Trophoblast cell (in vitro differentiated cells and primary cell): ENCODE measurements around the gene MDK.
A peak's percentile ranks its signal among the peaks of the same experiment; 100 is the strongest.

Source experiments
- DNase-seq, 2 donors: peaks; one replicate each; pipeline ENCODE4 v3.0.0-alpha.2; 2016
- H2AFZ ChIP-seq: 2 replicates; pipeline ENCODE4 v1.6.1; 2013; ENCODE audit warnings: low read length, moderate library complexity, mild to moderate bottlenecking; ENCODE audit not compliant: insufficient read depth, poor library complexity
- H2AK5ac ChIP-seq: 2 replicates; pipeline ENCODE4 v1.6.1; 2013; ENCODE audit warnings: mild to moderate bottlenecking, low read length
- H2BK120ac ChIP-seq: 2 replicates; pipeline ENCODE4 v1.6.1; 2013; ENCODE audit warnings: low read length, mild to moderate bottlenecking, moderate library complexity; ENCODE audit not compliant: insufficient read depth, poor library complexity
- H2BK12ac ChIP-seq: 2 replicates; pipeline ENCODE4 v1.6.1; 2013; ENCODE audit warnings: mild to moderate bottlenecking, low read length, moderate library complexity
- H2BK5ac ChIP-seq: 2 replicates; pipeline ENCODE4 v1.6.1; 2013; ENCODE audit warnings: low read length, low read depth, moderate library complexity, mild to moderate bottlenecking; ENCODE audit not compliant: poor library complexity
- H3K14ac ChIP-seq: 2 replicates; pipeline ENCODE4 v1.6.1; 2013; ENCODE audit warnings: mild to moderate bottlenecking, low read length
- H3K18ac ChIP-seq: 2 replicates; pipeline ENCODE4 v1.6.1; 2013; ENCODE audit warnings: mild to moderate bottlenecking, low read length
- H3K23ac ChIP-seq: 2 replicates; pipeline ENCODE4 v1.6.1; 2013; ENCODE audit warnings: low read length
- H3K27ac ChIP-seq: 2 replicates; pipeline ENCODE4 v1.5.1; 2013; ENCODE audit warnings: low read depth, mild to moderate bottlenecking, inconsistent platforms, low read length, moderate library complexity
- H3K27me3 ChIP-seq: 2 replicates; pipeline ENCODE4 v1.6.1; 2013; ENCODE audit warnings: inconsistent platforms, mild to moderate bottlenecking, low read length, moderate library complexity; ENCODE audit not compliant: insufficient read depth
- H3K36me3 ChIP-seq, 2 experiments: 1 replicate in 1 of 2; 2 replicates in 1 of 2; pipeline ENCODE4 v1.6.1; 2013; ENCODE audit warnings: low read length in 2 of 2, mild to moderate bottlenecking in 2 of 2, moderate library complexity in 1 of 2; ENCODE audit not compliant: insufficient read depth in 2 of 2, control insufficient read depth in 1 of 2
- H3K4ac ChIP-seq: 2 replicates; pipeline ENCODE4 v1.6.1; 2013; ENCODE audit warnings: low read depth, mild to moderate bottlenecking, low read length, moderate library complexity
- H3K4me1 ChIP-seq, 2 experiments: 1 replicate in 1 of 2; 2 replicates in 1 of 2; pipeline ENCODE4 v1.6.1; 2013; ENCODE audit warnings: low read length in 2 of 2, mild to moderate bottlenecking in 2 of 2, moderate library complexity in 1 of 2; ENCODE audit not compliant: insufficient read depth in 2 of 2, control insufficient read depth in 1 of 2
- H3K4me2 ChIP-seq: 2 replicates; pipeline ENCODE4 v1.6.1; 2013; ENCODE audit warnings: inconsistent platforms, mild to moderate bottlenecking, low read length, moderate library complexity
- H3K4me3 ChIP-seq: 2 replicates; pipeline ENCODE4 v1.5.1; 2013; ENCODE audit warnings: mild to moderate bottlenecking, low read depth, low read length, inconsistent platforms
- H3K79me1 ChIP-seq: one replicate; pipeline ENCODE4 v1.6.1; 2013; ENCODE audit warnings: low read length
- H3K79me2 ChIP-seq: 2 replicates; pipeline ENCODE4 v1.6.1; 2013; ENCODE audit warnings: low read length, mild to moderate bottlenecking; ENCODE audit not compliant: control insufficient read depth, insufficient read depth, poor library complexity
- H3K9ac ChIP-seq: 2 replicates; pipeline ENCODE4 v1.6.1; 2013; ENCODE audit warnings: mild to moderate bottlenecking, low read length
- H3K9me3 ChIP-seq: 2 replicates; pipeline ENCODE4 v1.6.1; 2013; ENCODE audit warnings: low read depth, mild to moderate bottlenecking, control low read depth, inconsistent platforms, low read length; ENCODE audit not compliant: insufficient read depth
- H4K12ac ChIP-seq: 2 replicates; pipeline ENCODE4 v1.6.1; 2013; ENCODE audit warnings: low read depth, mild to moderate bottlenecking, low read length, moderate library complexity
- H4K8ac ChIP-seq: 2 replicates; pipeline ENCODE4 v1.6.1; 2013; ENCODE audit warnings: low read depth, mild to moderate bottlenecking, low read length, moderate library complexity
- H4K91ac ChIP-seq: one replicate; pipeline ENCODE4 v1.6.1; 2013; ENCODE audit warnings: low read depth, mild to moderate bottlenecking, low read length, moderate library complexity
- WGBS: extraction: QIAGEN DNeasy Blood & Tissue Kit; methylation state at CpG from one replicate; pipeline ENCODE4 v1.1.7; 2013; ENCODE audit warnings: missing lambda C conversion rate; ENCODE audit not compliant: insufficient read length, insufficient coverage; ENCODE audit errors: extremely low coverage; 5-methylcytosine and 5-hydroxymethylcytosine counted together

Gene MDK

DNA sequence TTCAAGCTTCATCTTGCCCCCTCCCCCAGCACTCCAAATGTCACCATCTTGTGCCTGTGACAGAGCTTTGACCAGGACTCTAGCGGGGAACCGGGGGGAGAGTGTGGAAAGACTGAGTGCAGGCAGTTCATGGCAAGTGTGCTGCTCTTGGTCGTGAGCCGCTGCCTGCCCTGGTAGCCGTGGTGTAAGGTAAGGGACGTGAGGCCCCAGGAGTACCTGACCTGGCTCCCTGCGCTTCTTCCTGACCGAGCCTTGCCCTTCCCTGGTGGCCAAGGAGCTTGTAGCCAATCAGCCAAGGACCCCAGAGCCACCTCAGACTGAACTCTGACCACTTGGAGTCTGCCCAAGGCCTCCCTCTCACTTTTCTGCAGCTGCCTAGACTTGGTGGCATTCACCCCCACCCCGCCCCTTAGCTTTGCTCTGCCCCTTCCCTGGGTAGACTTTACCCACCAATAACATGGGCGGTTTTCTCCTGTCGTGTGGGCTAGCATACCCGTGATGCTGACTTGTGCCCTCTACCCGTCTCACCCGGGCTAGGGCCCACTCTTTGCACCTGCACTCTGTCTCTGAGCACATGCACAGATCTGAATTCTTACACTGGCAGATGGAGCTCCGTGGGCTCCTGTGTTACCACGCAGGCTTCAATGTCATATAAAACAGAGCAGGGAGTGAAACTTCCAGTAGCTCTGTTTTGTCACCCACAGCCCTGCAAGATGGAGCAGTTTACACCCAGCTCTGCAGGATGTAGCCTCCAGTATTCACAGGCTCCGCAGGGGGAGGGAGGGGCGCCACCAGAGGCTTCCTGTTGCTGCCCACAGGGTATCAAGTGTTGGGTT, 32.7 kb upstream of the MDK start:
- Histone ChIP-seq H4K91ac (no peak overlapping the region), H2AK5ac (peak overlapping the region; percentile 27), H3K4me3 (no peak overlapping the region), H3K14ac (no peak overlapping the region), H2BK12ac (peak overlapping the region; percentile 33), H3K79me2 (peaks cover 22% of the 10 kb centered on the region), H3K4ac (peak overlapping the region; percentile 31), H3K23ac (peak overlapping the region; percentile 24), H3K9me3 (peaks cover 2% of the 10 kb centered on the region), H4K8ac (no peak overlapping the region), H3K4me1 (peaks cover 34 to 39% of the 10 kb centered on the region in 2 experiments), H2BK120ac (no peak overlapping the region), H2AFZ (no peak overlapping the region), H3K27me3 (no peaks in the 10 kb centered on the region), H3K4me2 (peak overlapping the region; percentile 88), H3K79me1 (peaks cover 23% of the 10 kb centered on the region), H3K18ac (peak overlapping the region; percentile 37), H3K9ac (no peak overlapping the region), H2BK5ac (no peak overlapping the region), H3K36me3 (peaks cover 2 to 6% of the 10 kb centered on the region in 2 experiments), H3K27ac (no peak overlapping the region), H4K12ac (no peak overlapping the region)
- no CpG with 5 or more reads among the region's 18 CpGs for WGBS
- DNase-seq, result no peak

DNA sequence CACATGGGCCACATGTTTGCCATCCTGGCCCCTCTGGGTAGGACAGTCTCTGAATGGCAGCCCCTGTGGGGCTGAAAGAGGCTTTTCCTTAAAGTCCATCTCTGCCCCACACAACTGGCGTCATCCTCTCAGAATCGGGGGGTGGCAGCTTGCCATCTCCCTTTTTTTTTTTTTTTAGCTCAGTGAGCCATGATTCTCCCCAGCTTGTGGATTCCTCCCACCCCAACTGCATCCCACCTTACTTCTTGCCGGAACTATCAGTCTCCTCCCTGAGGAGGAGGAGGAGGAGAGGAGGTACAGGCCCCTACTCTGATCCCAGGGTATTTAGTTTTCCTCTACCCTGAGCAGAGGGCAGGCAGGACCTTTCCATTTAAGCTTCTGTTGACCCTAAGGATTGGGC, 30.8 kb upstream of the MDK start:
- H3K79me1 ChIP-seq, result peaks cover 10% of the 10 kb centered on the region
- H4K8ac ChIP-seq, result no peak overlapping the region
- no peak overlapping the region for H2BK12ac ChIP-seq
- H3K79me2 ChIP-seq, result peaks cover 20% of the 10 kb centered on the region
- H3K23ac ChIP-seq, result no peak overlapping the region
- no peak overlapping the region for H3K14ac ChIP-seq
- WGBS, result no CpG with 5 or more reads among the region's 3 CpGs
- no peak overlapping the region for H2BK5ac ChIP-seq
- peaks cover 4 to 7% of the 10 kb centered on the region in 2 experiments for H3K36me3 ChIP-seq
- no peak for DNase-seq
- no peak overlapping the region for H3K4me2 ChIP-seq
- no peaks in the 10 kb centered on the region for H3K27me3 ChIP-seq
- peak overlapping the region; percentile 19 for H3K18ac ChIP-seq
- H3K4me3 ChIP-seq, result no peak overlapping the region
- no peak overlapping the region for H2AK5ac ChIP-seq
- peak overlapping the region; percentile 23 for H3K4ac ChIP-seq
- H3K4me1 ChIP-seq, result peaks cover 23 to 26% of the 10 kb centered on the region in 2 experiments
- H4K91ac ChIP-seq, result no peak overlapping the region
- no peak overlapping the region for H4K12ac ChIP-seq
- no peak overlapping the region for H2BK120ac ChIP-seq
- no peak overlapping the region for H3K27ac ChIP-seq
- peaks cover 2% of the 10 kb centered on the region for H3K9me3 ChIP-seq
- no peak overlapping the region for H2AFZ ChIP-seq
- no peak overlapping the region for H3K9ac ChIP-seq

GRCh38 chr11:46351148-46351547, 30.3 kb upstream of the MDK start:
- H2BK120ac ChIP-seq, result no peak overlapping the region
- no peak overlapping the region for H4K12ac ChIP-seq
- H3K9me3 ChIP-seq, result peaks cover 2% of the 10 kb centered on the region
- no peak overlapping the region for H2AK5ac ChIP-seq
- no peak overlapping the region for H3K18ac ChIP-seq
- no peak overlapping the region for H4K8ac ChIP-seq
- peak overlapping the region; percentile 42 for H3K4ac ChIP-seq
- no peak overlapping the region for H3K27ac ChIP-seq
- H3K4me2 ChIP-seq, result no peak overlapping the region
- H4K91ac ChIP-seq, result no peak overlapping the region
- no peak overlapping the region for H2BK12ac ChIP-seq
- H3K14ac ChIP-seq, result no peak overlapping the region
- H3K79me2 ChIP-seq, result peaks cover 20% of the 10 kb centered on the region
- H3K79me1 ChIP-seq, result peaks cover 8% of the 10 kb centered on the region
- no peak overlapping the region for H2BK5ac ChIP-seq
- no peak for DNase-seq
- no peaks in the 10 kb centered on the region for H3K27me3 ChIP-seq
- H3K4me1 ChIP-seq, result peaks cover 19 to 26% of the 10 kb centered on the region in 2 experiments
- peaks cover 4 to 7% of the 10 kb centered on the region in 2 experiments for H3K36me3 ChIP-seq
- no peak overlapping the region for H3K4me3 ChIP-seq
- no peak overlapping the region for H2AFZ ChIP-seq
- H3K9ac ChIP-seq, result no peak overlapping the region
- no CpG with 5 or more reads among the region's 8 CpGs for WGBS
- no peak overlapping the region for H3K23ac ChIP-seq

GRCh38 chr11:46351606-46352005, 29.9 kb upstream of the MDK start:
- H2BK12ac ChIP-seq, result no peak overlapping the region
- H3K4me3 ChIP-seq, result no peak overlapping the region
- no peak overlapping the region for H4K12ac ChIP-seq
- peak overlapping the region; percentile 25 for H3K9ac ChIP-seq
- H4K8ac ChIP-seq, result no peak overlapping the region
- no peak overlapping the region for H2BK5ac ChIP-seq
- no peak for DNase-seq
- H3K9me3 ChIP-seq, result peaks cover 2% of the 10 kb centered on the region
- peak overlapping the region; percentile 10 for H3K4ac ChIP-seq
- H2AK5ac ChIP-seq, result no peak overlapping the region
- H3K18ac ChIP-seq, result no peak overlapping the region
- no peak overlapping the region for H4K91ac ChIP-seq
- no CpG with 5 or more reads among the region's 5 CpGs for WGBS
- no peak overlapping the region for H2AFZ ChIP-seq
- H2BK120ac ChIP-seq, result no peak overlapping the region
- H3K4me2 ChIP-seq, result no peak overlapping the region
- H3K36me3 ChIP-seq, result peaks cover 8 to 11% of the 10 kb centered on the region in 2 experiments
- H3K23ac ChIP-seq, result no peak overlapping the region
- H3K14ac ChIP-seq, result no peak overlapping the region
- peaks cover 8% of the 10 kb centered on the region for H3K79me1 ChIP-seq
- H3K27ac ChIP-seq, result no peak overlapping the region
- H3K79me2 ChIP-seq, result peaks cover 20% of the 10 kb centered on the region
- H3K4me1 ChIP-seq, result peaks cover 19 to 29% of the 10 kb centered on the region in 2 experiments
- H3K27me3 ChIP-seq, result no peaks in the 10 kb centered on the region
